ENCODE results near the gene AHSA1.
"Not testable (repeated sequence)": the region's sequence is repeated elsewhere in the genome, so short reads cannot be mapped to it uniquely, and the experiment has no call there.

The AHSA1 gene

GRCh38 chr14:77457522-77458248, at the start of gene AHSA1, which contains the start of gene VIPAS39:
AHSA1 (plus strand) TSS chr14:77458093; CDS start chr14:77458190, 97 bp downstream.
VIPAS39 (minus strand) TSS chr14:77457601; CDS start chr14:77454102, 3,499 bp downstream.
- Mint-ChIP-seq H3K27ac (peak within 1 kb of the TSS; percentile 98), H3K4me3 (peak within 1 kb of the TSS; percentile 99), H3K27me3 (no peaks in the 10 kb centered on the region), H3K36me3 (peaks cover 40% of the 10 kb centered on the region), H3K4me1 (peaks cover 31% of the 10 kb centered on the region), H3K9me3 (no peaks in the 10 kb centered on the region)
- CTCF ChIA-PET: interaction anchor here (0.6 to 2.6 kb wide), 8 partner anchors 94 to 500 kb away, joined by 3 to 33 read pairs (median 4); partner anchors contain the start of gene ADCK1
- DNase-seq: peak; percentile 97

GRCh38 chr14:77409131-77409533, 48.8 kb upstream of the AHSA1 start:
- Mint-ChIP-seq H3K27ac (no peak overlapping the region), H3K4me1 (peaks cover 14% of the 10 kb centered on the region), H3K4me3 (no peak overlapping the region), H3K36me3 (no peaks in the 10 kb centered on the region), H3K9me3 (no peaks in the 10 kb centered on the region), H3K27me3 (no peaks in the 10 kb centered on the region)
- CTCF ChIA-PET: interaction anchor here (1.5 kb wide), 1 partner anchor 93 kb away, joined by 3 read pairs; no protein-coding TSS in a partner anchor
- DNase-seq: no peak

DNA sequence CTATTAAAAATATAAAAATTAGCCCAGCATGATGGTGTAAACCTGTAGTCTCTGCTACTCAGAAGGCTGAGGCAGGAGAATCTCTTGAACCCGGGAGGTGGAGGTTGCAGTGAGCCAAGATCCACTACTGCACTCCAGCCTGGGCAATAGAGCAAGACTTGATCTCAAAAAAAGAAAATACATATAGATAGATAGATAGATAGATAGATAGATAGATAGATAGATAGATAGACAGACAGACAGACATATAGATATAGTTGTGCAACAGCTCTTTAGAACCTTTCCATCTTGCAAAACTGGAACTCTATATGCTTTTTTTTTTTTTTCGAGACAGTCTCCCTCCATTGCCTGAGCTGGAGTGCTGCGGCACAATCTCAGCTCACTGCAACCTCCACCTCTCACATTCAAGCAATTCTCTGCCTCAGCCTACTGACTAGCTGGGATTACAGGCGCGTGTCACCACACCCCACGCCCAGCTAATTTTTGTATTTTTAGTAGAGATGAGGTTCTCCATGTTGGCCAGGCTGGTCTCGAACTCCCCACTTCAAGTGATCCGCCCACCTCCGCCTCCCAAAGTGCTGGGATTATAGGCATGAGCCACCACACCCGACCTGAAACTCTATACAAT, 42.4 kb upstream of the AHSA1 start:
- H3K27me3 Mint-ChIP-seq, H3K27ac Mint-ChIP-seq, H3K4me1 Mint-ChIP-seq, DNase-seq, CTCF ChIA-PET, H3K9me3 Mint-ChIP-seq, H3K36me3 Mint-ChIP-seq, H3K4me3 Mint-ChIP-seq: not testable (repeated sequence)

- DNase-seq, H3K36me3 Mint-ChIP-seq, CTCF ChIA-PET, H3K9me3 Mint-ChIP-seq, H3K4me3 Mint-ChIP-seq, H3K4me1 Mint-ChIP-seq, H3K27me3 Mint-ChIP-seq, H3K27ac Mint-ChIP-seq: not testable (repeated sequence)
These were observed 41.8 kb upstream of the AHSA1 start for GRCh38 chr14:77416098-77416497.

GRCh38 chr14:77416836-77417235, 41.1 kb upstream of the AHSA1 start:
- Mint-ChIP-seq H3K4me1 (no peaks in the 10 kb centered on the region), H3K9me3 (peaks cover 8% of the 10 kb centered on the region), H3K27ac (no peak overlapping the region), H3K36me3 (peaks cover 11% of the 10 kb centered on the region), H3K27me3 (no peaks in the 10 kb centered on the region), H3K4me3 (no peak overlapping the region)
- CTCF ChIA-PET: no interaction called here
- no peak for DNase-seq

DNA sequence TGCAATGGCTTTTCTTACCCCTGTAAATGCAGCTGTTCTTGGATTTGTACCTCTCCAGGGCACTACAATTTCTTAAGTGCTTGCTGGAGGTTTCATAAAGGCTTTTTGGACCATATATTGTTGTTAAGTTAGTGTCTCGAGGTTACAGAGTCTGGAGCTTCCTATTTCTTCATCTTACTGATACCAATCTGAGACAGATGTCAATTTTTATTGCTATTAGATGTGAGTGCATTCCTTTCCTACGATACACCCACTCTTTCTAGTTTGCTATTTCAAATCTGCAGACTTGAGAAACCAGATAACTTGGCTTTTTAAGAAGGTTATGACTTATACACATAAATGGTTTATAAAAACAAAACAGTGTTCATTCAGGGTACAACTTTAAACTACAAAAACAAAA, 36.7 kb upstream of the AHSA1 start:
- H3K36me3 Mint-ChIP-seq: peaks cover 38% of the 10 kb centered on the region
- CTCF ChIA-PET: no interaction called here

DNA sequence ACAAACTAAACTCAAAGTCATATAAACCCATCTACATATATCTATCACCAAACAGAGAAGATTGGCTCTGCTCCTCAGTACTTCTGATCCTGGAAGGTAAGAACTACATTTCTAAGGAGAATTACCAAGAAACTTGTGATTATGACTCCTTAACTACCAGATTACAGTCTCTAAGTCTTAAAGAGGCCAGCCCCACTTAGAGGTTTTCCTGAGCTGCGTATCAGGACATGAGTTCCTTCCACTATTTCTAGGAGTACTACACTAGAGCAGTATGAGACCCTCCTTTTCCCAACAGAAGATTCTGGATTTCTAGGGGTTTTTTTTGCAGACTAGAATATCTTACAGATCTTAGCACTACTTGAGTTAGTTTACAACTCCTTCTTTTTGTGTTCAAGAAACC, 34.5 kb upstream of the AHSA1 start, which contains the start of gene NOXRED1:
TSS of gene NOXRED1 (minus strand) at position 101 of the 400 bp plus-strand sequence. CDS start 634 bp downstream, outside the sequence.
- Mint-ChIP-seq H3K4me3 (no peak within 1 kb of the TSS), H3K36me3 (peaks cover 60% of the 10 kb centered on the region), H3K4me1 (no peaks in the 10 kb centered on the region), H3K9me3 (peaks cover 8% of the 10 kb centered on the region), H3K27ac (no peak within 1 kb of the TSS), H3K27me3 (no peaks in the 10 kb centered on the region)
- no peak for DNase-seq
- CTCF ChIA-PET: no interaction called here

More for the DNA sequence above, 36.7 kb upstream of the AHSA1 start:
- H3K4me3 Mint-ChIP-seq: no peak overlapping the region
- H3K27me3 Mint-ChIP-seq: no peaks in the 10 kb centered on the region
- no peak for DNase-seq
- peaks cover 8% of the 10 kb centered on the region for H3K9me3 Mint-ChIP-seq
- no peak overlapping the region for H3K27ac Mint-ChIP-seq
- H3K4me1 Mint-ChIP-seq: no peaks in the 10 kb centered on the region

GRCh38 chr14:77424862-77425261, 33.0 kb upstream of the AHSA1 start:
- peaks cover 2% of the 10 kb centered on the region for H3K9me3 Mint-ChIP-seq
- CTCF ChIA-PET: no interaction called here
- H3K4me1 Mint-ChIP-seq: no peaks in the 10 kb centered on the region
- no peaks in the 10 kb centered on the region for H3K27me3 Mint-ChIP-seq
- H3K4me3 Mint-ChIP-seq: no peak overlapping the region
- no peak for DNase-seq
- peaks cover 65% of the 10 kb centered on the region for H3K36me3 Mint-ChIP-seq
- H3K27ac Mint-ChIP-seq: no peak overlapping the region

DNA sequence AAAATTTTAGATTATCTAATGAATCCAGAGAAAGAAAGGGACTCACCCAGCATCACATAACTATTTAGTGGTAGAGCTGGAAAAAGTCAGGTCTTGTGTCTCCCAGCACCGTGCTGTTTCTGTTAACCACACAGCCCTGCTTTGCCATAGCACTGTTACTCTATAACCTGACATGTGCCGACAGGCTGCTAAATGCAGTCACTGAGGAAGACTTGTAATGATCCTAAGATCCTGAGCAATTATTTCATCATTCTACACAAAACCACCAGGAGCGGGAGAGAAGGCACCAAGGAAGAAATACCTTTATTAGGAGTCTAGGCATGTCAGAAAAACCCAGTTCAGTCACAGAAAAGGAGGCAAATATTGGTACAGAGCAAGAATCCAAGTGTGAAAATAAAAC, 31.5 kb upstream of the AHSA1 start:
- H3K36me3 Mint-ChIP-seq: peaks cover 60% of the 10 kb centered on the region
- no peak overlapping the region for H3K27ac Mint-ChIP-seq
- no peaks in the 10 kb centered on the region for H3K4me1 Mint-ChIP-seq
- DNase-seq: no peak
- H3K4me3 Mint-ChIP-seq: no peak overlapping the region
- H3K27me3 Mint-ChIP-seq: no peaks in the 10 kb centered on the region
- CTCF ChIA-PET: no interaction called here
- no peaks in the 10 kb centered on the region for H3K9me3 Mint-ChIP-seq

DNA sequence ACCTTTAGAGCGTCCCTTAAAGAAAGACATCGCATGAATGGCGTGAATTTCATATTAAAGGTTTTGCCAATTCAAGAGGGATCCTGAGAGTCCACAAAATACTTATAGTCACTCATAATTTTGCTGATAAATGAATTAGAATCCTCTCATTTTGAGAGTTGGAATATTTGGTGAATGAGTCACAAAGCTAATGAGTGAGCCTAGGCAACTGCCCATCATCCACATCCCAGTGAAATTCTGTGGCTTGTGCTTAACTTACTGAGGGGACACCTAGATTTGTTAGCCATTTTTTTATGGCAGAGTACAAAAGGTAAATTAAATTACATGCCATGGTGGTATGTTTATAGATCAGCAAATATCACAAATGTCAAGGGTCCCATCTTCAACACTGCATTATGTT, 21.9 kb upstream of the AHSA1 start:
- CTCF ChIA-PET: no interaction called here
- H3K27ac Mint-ChIP-seq: no peak overlapping the region
- no peaks in the 10 kb centered on the region for H3K27me3 Mint-ChIP-seq
- no peaks in the 10 kb centered on the region for H3K9me3 Mint-ChIP-seq
- no peak for DNase-seq
- no peaks in the 10 kb centered on the region for H3K4me1 Mint-ChIP-seq
- H3K4me3 Mint-ChIP-seq: no peak overlapping the region
- H3K36me3 Mint-ChIP-seq: peaks cover 34% of the 10 kb centered on the region

DNA sequence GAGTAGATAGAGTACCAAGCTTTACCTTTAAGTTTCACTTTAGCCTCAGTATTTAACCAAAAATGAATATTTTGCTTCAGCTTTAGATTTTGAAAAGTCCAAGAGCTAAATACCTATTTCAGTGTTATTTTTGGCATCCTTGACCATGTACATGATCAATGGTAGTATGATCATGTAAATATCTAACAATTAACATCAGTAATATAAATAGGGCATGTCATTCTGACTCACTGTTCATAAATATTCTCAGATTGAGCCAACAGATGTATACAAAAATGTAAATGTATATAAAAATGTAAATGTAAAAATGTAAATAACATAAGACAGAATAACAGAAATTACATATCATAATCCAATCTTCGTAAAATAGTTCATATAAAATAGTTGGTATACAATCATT, 19.3 kb upstream of the AHSA1 start:
- Mint-ChIP-seq H3K36me3 (peaks cover 52% of the 10 kb centered on the region), H3K4me3 (no peak overlapping the region), H3K9me3 (no peaks in the 10 kb centered on the region), H3K27ac (no peak overlapping the region), H3K27me3 (no peaks in the 10 kb centered on the region), H3K4me1 (no peaks in the 10 kb centered on the region)
- DNase-seq: no peak
- CTCF ChIA-PET: no interaction called here

- CTCF ChIA-PET: no interaction called here
- H3K27me3 Mint-ChIP-seq: no peaks in the 10 kb centered on the region
- H3K4me3 Mint-ChIP-seq: no peak overlapping the region
- no peaks in the 10 kb centered on the region for H3K4me1 Mint-ChIP-seq
- no peaks in the 10 kb centered on the region for H3K9me3 Mint-ChIP-seq
- no peak for DNase-seq
- no peak overlapping the region for H3K27ac Mint-ChIP-seq
- H3K36me3 Mint-ChIP-seq: peaks cover 49% of the 10 kb centered on the region
These were observed 18.0 kb upstream of the AHSA1 start for GRCh38 chr14:77439861-77440260.

DNA sequence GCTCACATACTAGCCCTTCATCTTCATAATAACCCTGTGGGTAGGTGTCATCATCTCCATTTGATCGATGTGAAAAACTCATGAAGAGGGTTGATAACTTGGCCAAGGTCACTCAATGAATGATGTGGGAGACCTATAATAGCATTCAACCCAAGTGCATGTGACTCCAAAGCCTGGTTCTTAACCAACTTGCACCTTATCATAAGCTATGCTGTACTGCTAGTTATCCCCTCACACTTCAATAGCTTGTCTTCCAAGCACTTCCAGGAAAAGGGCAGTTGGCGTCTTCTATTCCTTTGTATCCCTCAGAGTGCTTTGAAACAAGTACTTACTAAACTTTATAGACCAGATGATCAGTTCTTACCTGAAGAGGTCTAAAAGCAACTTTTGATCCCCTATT, 15.7 kb upstream of the AHSA1 start:
- CTCF ChIA-PET: interaction anchor here (1.1 kb wide), 1 partner anchor 299 kb away, joined by 3 read pairs; no protein-coding TSS in a partner anchor
- H3K9me3 Mint-ChIP-seq: no peaks in the 10 kb centered on the region

GRCh38 chr14:77455966-77456640, 1.8 kb upstream of the AHSA1 start:
- DNase-seq: no peak
- Mint-ChIP-seq H3K27ac (peak overlapping the region; percentile 98), H3K27me3 (no peaks in the 10 kb centered on the region), H3K36me3 (peaks cover 36% of the 10 kb centered on the region), H3K4me1 (peaks cover 31% of the 10 kb centered on the region), H3K4me3 (peak overlapping the region; percentile 99), H3K9me3 (no peaks in the 10 kb centered on the region)
- CTCF ChIA-PET: interaction anchor here (1.3 kb wide), 1 partner anchor 155 kb away, joined by 3 read pairs; no protein-coding TSS in a partner anchor

More for the DNA sequence above, 15.7 kb upstream of the AHSA1 start:
- H3K4me1 Mint-ChIP-seq: no peaks in the 10 kb centered on the region
- H3K27me3 Mint-ChIP-seq: no peaks in the 10 kb centered on the region
- H3K27ac Mint-ChIP-seq: no peak overlapping the region
- H3K4me3 Mint-ChIP-seq: no peak overlapping the region
- no peak for DNase-seq
- peaks cover 39% of the 10 kb centered on the region for H3K36me3 Mint-ChIP-seq
